Measurements from ENCODE around the gene SUGCT.

Gene SUGCT

DNA sequence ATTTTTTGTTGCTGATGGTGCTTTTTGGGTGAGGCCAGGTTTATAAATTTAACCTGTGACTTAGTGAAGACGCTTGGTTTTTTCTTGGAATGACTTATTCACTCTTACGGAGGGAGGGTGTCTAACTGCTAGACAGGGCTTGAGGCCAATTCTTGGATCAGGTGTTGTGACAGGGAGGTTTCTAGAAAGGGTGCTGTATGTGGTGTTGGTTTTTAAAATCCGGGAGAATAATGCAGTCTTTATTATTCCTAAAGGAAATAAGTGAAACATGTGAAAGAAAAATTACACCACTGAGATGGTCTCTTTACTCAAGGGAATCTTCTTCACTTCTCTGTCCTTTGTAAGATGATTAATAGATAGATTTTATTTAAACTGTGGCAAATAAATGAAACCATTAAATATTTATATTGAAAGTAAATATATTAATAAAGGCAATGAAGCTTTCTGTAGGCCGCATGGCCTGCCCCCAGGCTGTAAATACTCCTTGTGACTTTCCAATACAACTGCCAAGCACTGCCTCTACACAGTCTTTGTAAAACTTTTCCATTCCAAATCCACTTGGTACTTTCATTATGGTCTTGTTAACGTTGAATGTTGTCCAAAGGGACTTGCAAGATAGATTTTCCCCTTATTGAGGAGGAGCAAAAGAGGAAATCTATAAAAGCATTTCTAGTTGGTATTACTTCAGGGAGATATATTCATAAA, 323.1 kb downstream of the SUGCT start:
- Mint-ChIP-seq H3K36me3 (ENCODE audit: low read depth) (no peaks in the 10 kb centered on the region), H3K27ac (no peak overlapping the region), H3K9me3 (no peaks in the 10 kb centered on the region), H3K4me3 (no peak overlapping the region), H3K27me3 (ENCODE audit: low read depth) (no peaks in the 10 kb centered on the region), H3K4me1 (ENCODE audit: low read depth) (no peaks in the 10 kb centered on the region)
- no peak for DNase-seq (ENCODE audit: low spot score)

DNA sequence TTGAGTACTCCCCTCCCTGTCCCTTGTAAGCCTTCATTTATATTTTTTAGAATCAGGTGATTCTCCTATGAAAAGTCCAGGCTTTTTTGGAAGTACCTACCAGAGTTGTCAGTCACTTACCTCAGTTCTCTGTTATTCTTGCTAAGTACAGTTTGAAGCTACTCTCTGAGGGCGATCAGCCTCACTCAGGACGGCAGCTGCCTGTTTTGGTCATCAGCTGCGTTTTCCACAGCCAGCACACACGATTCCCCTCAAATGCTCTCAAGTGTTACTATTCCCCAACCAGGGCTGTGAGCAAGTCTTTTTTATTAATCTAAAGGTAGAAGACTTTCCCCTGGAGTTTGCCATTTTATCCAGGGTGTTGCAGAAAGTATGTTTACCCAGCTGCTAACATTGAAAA, 328.6 kb downstream of the SUGCT start:
- H3K27ac Mint-ChIP-seq, result no peak overlapping the region
- H3K4me1 Mint-ChIP-seq (ENCODE audit: low read depth), result no peaks in the 10 kb centered on the region
- no peaks in the 10 kb centered on the region for H3K27me3 Mint-ChIP-seq (ENCODE audit: low read depth)
- H3K9me3 Mint-ChIP-seq, result no peaks in the 10 kb centered on the region
- no peak overlapping the region for H3K4me3 Mint-ChIP-seq
- DNase-seq (ENCODE audit: low spot score), result no peak
- no peaks in the 10 kb centered on the region for H3K36me3 Mint-ChIP-seq (ENCODE audit: low read depth)

DNA sequence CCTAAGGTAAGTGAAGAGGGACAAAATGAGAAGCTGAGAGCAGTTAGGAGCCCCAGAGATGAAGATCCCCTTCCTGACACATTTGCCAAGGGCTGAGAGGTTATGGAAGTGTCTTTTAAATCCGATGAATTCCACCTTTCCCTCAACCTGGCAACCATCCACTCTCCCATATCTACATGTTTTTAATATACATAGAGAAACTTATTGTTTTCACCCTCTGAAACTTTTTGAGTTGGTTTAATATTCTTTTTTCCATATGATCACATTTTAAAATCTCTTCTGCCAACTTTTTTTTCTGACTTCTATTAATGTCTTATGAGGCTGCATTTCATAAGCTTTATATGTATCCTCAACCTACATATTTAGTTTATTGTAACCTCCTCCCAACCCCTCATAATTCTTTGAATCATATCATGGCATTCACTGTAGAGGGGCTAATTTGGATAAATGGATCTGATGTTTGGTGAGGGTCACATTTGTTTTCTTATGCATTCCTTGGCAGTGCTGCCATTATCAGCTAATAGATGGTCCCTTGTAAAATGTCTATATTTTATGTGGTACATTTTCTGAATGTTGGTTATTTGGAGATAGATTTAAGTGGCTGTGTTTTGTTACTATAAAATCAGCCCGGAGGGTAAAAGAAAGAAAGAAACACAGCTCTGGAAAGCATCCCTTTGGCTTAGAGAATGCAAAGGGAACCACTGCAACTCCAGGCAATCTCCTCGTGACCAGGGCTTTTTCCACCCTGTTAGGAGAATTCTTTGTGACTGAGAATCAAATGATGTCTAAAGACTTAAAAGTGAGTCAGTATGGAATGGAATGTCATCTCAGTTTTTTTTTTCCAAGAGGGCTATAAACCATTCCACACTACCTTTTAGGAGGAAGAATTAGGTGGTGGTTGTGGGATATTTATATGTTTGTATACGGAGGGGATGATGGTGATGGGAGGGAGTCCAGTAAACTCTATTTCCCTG, 334.4 kb downstream of the SUGCT start:
- H3K27ac Mint-ChIP-seq, result no peak overlapping the region
- no peaks in the 10 kb centered on the region for H3K4me1 Mint-ChIP-seq (ENCODE audit: low read depth)
- peaks cover 7% of the 10 kb centered on the region for H3K27me3 Mint-ChIP-seq (ENCODE audit: low read depth)
- no peaks in the 10 kb centered on the region for H3K9me3 Mint-ChIP-seq
- no peaks in the 10 kb centered on the region for H3K36me3 Mint-ChIP-seq (ENCODE audit: low read depth)
- no peak for DNase-seq (ENCODE audit: low spot score)
- H3K4me3 Mint-ChIP-seq, result no peak overlapping the region

DNA sequence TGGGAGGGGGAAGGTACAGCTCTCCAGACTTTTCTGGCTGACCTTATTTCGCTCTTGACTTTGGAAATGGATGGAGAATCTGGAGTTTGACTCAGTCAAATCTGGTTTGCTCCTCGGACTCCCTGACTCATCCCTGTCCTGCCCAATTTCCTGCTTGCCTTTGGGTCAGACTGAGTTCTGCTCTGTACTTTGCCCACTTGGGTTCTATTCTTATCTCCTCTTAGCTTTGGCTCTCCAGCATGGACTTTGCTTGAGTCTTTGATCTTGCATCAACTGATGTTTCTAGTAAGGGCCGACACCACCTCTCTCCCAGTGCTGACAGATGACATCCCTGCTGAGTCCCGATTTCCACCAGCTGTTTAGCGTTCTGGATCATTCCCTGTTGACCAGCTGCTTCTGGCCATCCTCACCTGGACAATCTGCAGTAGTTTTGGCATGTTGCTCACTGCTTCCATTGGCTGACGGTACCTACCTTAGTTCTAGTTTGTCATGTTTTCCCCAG, 335.3 kb downstream of the SUGCT start:
- H3K27ac Mint-ChIP-seq, result no peak overlapping the region
- H3K4me3 Mint-ChIP-seq, result no peak overlapping the region
- H3K4me1 Mint-ChIP-seq (ENCODE audit: low read depth), result peaks cover 2% of the 10 kb centered on the region
- peaks cover 7% of the 10 kb centered on the region for H3K27me3 Mint-ChIP-seq (ENCODE audit: low read depth)
- H3K36me3 Mint-ChIP-seq (ENCODE audit: low read depth), result no peaks in the 10 kb centered on the region
- DNase-seq (ENCODE audit: low spot score), result no peak
- no peaks in the 10 kb centered on the region for H3K9me3 Mint-ChIP-seq

DNA sequence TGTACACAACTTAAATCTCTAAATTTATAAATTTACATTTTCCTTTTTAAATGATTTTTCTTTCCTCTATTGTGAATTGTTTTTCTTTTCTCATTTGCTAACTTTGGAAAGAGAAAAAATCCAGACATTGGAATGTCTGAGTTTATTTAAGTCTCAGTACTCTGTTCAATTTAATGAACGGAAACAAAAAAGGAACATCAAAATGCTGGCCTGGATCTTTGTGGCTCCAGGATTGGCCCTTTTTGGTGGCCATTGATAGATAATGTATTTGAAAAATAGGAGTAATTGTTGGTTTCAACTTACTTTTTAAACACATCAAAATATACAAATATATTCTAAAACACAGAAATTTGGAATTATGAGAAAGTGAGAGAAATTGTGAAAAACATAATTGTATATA, 336.0 kb downstream of the SUGCT start:
- Mint-ChIP-seq H3K36me3 (ENCODE audit: low read depth) (no peaks in the 10 kb centered on the region), H3K4me1 (ENCODE audit: low read depth) (peaks cover 6% of the 10 kb centered on the region), H3K27ac (no peak overlapping the region), H3K4me3 (no peak overlapping the region), H3K27me3 (ENCODE audit: low read depth) (peaks cover 7% of the 10 kb centered on the region), H3K9me3 (no peaks in the 10 kb centered on the region)
- no peak for DNase-seq (ENCODE audit: low spot score)

DNA sequence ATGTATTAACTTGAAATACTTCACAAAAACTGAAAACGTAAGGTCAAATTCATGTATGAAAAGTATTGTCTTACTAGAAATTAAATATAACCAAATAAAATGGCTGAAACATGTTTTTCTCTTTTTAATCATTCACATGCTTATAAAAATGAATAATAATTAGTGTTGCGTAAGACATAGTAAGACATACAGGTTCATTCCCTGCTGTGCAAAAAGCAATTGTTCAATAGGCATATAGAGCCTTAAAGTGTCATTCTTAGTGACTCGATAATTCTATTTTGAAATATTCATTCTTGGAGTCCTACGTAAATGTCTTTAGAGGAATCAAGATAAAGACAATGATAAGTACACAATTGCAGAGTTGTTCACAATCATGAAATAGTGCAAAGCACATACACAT, 337.1 kb downstream of the SUGCT start:
- Mint-ChIP-seq H3K36me3 (ENCODE audit: low read depth) (no peaks in the 10 kb centered on the region), H3K4me3 (no peak overlapping the region), H3K4me1 (ENCODE audit: low read depth) (peaks cover 6% of the 10 kb centered on the region), H3K9me3 (no peaks in the 10 kb centered on the region), H3K27ac (no peak overlapping the region), H3K27me3 (ENCODE audit: low read depth) (peaks cover 7% of the 10 kb centered on the region)
- no peak for DNase-seq (ENCODE audit: low spot score)

DNA sequence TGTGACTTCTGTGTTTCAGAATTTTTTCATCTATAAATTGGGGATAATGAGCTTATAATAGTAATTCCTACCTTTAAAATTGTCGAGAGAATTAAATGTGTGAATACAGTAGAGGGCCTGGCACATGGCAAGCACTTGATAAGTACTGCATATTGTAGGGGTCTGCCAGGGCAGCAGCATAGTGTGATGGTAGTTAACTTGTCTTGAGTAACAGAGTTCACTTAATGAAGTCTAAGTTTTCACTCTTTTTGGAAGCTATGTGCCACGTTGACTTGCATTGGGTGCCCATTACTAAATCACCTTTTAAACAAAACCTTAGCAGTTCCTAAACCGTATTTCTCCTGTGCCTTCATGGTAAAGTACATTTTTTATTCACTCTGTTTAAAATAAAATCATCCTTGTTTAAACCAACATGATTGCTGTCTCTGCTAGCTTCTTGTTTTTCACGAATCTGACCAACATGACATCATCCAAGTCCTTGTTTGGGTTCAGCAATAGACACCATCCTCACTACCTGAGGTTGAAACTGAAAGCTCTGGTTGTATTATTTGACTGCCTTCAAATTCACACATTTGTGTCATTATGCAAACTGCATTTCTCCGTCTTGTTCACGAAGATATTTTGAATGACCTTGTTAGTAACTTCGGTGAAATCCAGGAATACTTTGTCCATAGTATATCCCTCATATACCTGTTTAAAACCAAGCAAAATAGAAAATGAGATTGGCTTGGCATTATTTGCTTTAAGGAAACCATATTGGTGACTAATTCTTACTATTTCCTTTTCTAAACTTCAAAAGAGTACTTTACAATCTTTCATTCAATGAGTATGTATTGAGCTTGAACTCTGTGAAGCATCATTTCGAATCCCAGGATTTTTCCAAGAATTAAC, 340.2 kb downstream of the SUGCT start:
- DNase-seq (ENCODE audit: low spot score), result no peak
- H3K36me3 Mint-ChIP-seq (ENCODE audit: low read depth), result no peaks in the 10 kb centered on the region
- H3K9me3 Mint-ChIP-seq, result no peaks in the 10 kb centered on the region
- peaks cover 7% of the 10 kb centered on the region for H3K27me3 Mint-ChIP-seq (ENCODE audit: low read depth)
- no peak overlapping the region for H3K4me3 Mint-ChIP-seq
- peaks cover 6% of the 10 kb centered on the region for H3K4me1 Mint-ChIP-seq (ENCODE audit: low read depth)
- no peak overlapping the region for H3K27ac Mint-ChIP-seq

DNA sequence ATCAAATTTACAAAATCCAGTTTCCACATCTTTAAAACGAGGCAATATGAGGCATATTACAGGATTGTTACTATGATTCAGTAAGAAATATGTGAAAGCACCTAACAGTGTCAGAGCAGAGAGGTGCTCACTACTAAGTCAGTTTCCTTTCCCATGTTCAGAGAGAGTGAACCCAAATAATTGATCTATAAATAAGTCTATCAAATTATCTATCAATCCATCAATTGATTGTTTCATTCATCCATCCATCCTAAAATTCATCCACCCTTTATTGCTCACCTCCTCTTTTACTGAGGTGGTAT, 340.8 kb downstream of the SUGCT start:
- no peak overlapping the region for H3K4me3 Mint-ChIP-seq
- H3K4me1 Mint-ChIP-seq (ENCODE audit: low read depth), result peaks cover 6% of the 10 kb centered on the region

DNA sequence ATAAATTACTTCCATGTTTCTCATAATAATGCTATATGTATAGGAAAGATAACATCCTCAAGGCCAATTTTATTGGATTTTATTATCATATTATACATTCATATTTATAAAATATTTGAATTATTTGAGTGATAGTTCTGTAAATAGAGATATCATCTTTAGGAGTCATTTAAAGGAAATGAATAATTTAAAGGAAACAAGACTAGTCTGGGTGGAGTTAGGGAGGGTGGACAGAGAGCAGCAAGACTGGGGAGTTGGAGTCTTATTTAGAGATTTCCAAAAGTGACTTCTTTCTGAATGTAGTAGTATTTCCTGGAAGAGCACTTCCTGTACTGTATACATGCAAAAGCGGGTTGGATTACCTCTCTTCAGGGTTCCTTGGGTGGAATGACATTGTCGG, 342.3 kb downstream of the SUGCT start:
- Mint-ChIP-seq H3K27ac (no peak overlapping the region), H3K9me3 (no peaks in the 10 kb centered on the region), H3K4me3 (no peak overlapping the region), H3K4me1 (ENCODE audit: low read depth) (peaks cover 6% of the 10 kb centered on the region), H3K36me3 (ENCODE audit: low read depth) (no peaks in the 10 kb centered on the region), H3K27me3 (ENCODE audit: low read depth) (peaks cover 2% of the 10 kb centered on the region)
- DNase-seq (ENCODE audit: low spot score), result no peak

More for the DNA sequence above, 340.8 kb downstream of the SUGCT start:
- Mint-ChIP-seq H3K27ac (no peak overlapping the region), H3K27me3 (ENCODE audit: low read depth) (peaks cover 2% of the 10 kb centered on the region), H3K36me3 (ENCODE audit: low read depth) (no peaks in the 10 kb centered on the region), H3K9me3 (no peaks in the 10 kb centered on the region)
- no peak for DNase-seq (ENCODE audit: low spot score)

DNA sequence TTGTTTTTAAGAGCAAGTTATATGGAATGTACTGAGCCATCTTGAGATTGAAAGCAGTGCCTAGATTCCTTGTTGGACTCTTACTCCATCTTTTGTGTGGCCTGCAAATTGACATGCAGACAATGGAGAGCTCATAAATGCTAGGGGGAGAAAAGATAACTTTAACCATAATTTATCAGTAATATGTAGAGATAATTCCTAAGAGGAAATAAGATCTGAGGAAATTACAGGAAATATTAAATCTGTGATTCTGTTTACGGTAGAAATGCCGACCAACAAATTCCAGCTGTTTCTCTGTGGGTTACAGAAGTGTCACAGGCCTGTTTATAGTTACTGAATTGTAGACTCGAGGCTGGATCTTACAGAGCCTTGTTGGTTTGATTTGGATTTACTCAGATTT, 348.0 kb downstream of the SUGCT start:
- Mint-ChIP-seq H3K9me3 (no peaks in the 10 kb centered on the region), H3K4me3 (no peak overlapping the region), H3K36me3 (ENCODE audit: low read depth) (no peaks in the 10 kb centered on the region), H3K27me3 (ENCODE audit: low read depth) (peaks cover 2% of the 10 kb centered on the region), H3K27ac (no peak overlapping the region), H3K4me1 (ENCODE audit: low read depth) (no peaks in the 10 kb centered on the region)
- no peak for DNase-seq (ENCODE audit: low spot score)

DNA sequence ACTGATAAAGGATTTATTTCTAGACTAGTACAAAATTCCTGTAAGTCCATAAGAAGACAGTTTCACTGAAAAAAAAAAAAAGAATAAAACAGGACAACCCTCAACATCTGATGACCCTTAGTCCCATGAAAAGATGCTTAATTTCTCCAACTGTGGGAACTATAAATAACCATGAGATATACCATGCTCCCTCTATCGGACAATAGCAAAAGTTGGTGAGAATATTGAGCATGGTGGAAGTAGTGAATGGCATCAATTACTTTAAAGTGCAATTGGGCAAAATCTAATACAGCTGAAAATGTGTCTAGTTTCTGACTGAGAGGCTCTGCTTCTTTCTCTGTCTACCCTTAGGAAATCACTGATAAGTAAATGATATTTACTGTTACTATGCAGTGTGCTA, 348.8 kb downstream of the SUGCT start:
- DNase-seq (ENCODE audit: low spot score), result no peak
- Mint-ChIP-seq H3K4me1 (ENCODE audit: low read depth) (no peaks in the 10 kb centered on the region), H3K36me3 (ENCODE audit: low read depth) (no peaks in the 10 kb centered on the region), H3K27me3 (ENCODE audit: low read depth) (peaks cover 2% of the 10 kb centered on the region), H3K9me3 (no peaks in the 10 kb centered on the region), H3K4me3 (no peak overlapping the region), H3K27ac (no peak overlapping the region)

DNA sequence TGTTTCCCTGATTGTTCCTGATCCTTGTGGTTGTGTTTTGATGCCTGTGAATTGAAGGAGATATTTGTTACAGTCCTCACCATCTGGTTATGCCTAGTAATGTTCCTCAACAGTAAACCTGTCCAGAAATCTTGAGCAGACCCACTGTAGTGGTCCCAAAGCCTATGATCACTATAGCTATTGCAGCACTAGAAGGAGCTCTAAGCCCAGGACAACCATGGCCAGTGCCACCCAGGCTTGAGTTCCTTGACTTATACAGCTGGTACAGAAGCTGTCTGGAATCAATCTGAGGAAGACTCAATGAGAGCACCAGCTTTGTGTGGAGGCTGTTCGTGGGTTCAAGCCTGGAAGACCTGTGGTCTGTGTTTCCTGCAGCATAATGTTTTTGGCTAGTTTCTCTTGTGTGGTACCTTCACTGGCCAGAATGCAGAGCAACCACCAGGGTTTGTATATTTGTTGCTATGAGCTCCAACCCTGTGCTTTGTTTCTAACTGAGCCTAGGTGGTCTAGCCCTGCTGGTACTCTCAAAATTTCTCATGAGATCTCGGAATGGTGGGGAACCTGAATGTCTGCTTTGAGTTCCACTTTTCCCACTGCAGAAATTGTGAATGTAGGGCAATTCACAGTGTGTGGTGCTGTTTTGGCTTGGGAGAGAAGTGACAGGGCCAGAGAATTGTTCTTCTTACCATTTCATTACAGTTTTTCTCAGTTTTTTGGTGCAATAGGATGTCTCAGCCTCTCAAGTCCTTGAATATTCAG, 355.2 kb downstream of the SUGCT start:
- Mint-ChIP-seq H3K27ac (no peak overlapping the region), H3K9me3 (no peaks in the 10 kb centered on the region), H3K27me3 (ENCODE audit: low read depth) (peaks cover 5% of the 10 kb centered on the region), H3K4me3 (no peak overlapping the region), H3K36me3 (ENCODE audit: low read depth) (no peaks in the 10 kb centered on the region), H3K4me1 (ENCODE audit: low read depth) (no peaks in the 10 kb centered on the region)
- DNase-seq (ENCODE audit: low spot score), result no peak

DNA sequence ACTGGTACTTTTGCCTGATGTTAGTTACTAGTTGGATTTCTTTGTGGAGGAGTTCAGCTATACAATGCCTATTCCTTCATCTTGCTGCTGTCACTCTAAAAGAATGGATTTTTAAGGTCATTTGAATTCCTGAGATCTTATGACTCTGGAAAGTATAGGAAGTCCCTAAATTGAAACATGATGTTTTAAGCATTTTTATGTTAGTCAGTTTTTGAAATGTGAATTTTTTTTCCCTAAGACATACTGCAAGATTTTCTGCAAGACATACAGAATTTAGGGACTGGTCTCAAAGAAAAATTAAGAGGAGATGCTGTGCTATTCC, 355.8 kb downstream of the SUGCT start:
- Mint-ChIP-seq H3K36me3 (ENCODE audit: low read depth) (no peaks in the 10 kb centered on the region), H3K4me3 (no peak overlapping the region), H3K4me1 (ENCODE audit: low read depth) (no peaks in the 10 kb centered on the region), H3K9me3 (no peaks in the 10 kb centered on the region), H3K27me3 (ENCODE audit: low read depth) (peaks cover 5% of the 10 kb centered on the region), H3K27ac (no peak overlapping the region)
- no peak for DNase-seq (ENCODE audit: low spot score)

Measured in T-helper 2 cell treated with Interferon-gamma antibody and Interleukin-4, amounts not matched to agents 5 μg/mL and 100 μg/mL, for 36 hours (primary cell).